OCI-LY1 (cell line): ENCODE measurements around the gene SLAMF6.

Source experiments
- EZH2 ChIP-seq: fragments of 200-600 bp; sonication (generic), shearing (Covaris generic); IDR thresholded peaks from 2 replicates; pipeline ENCODE4 v1.8.0; 2017; ENCODE audit warnings: borderline replicate concordance, mixed run types, mild to moderate bottlenecking, antibody characterized with exemption, low read length, moderate library complexity, mixed read lengths
- TF ChIP-seq, protein P1 (sequence below): fragments of 200-600 bp; sonication (generic), shearing (Covaris generic); IDR thresholded peaks from 2 replicates; pipeline ENCODE4 v1.5.1; 2017; ENCODE audit warnings: mild to moderate bottlenecking, antibody characterized with exemption, low read length, moderate library complexity, mixed read lengths

- TF ChIP-seq, protein P1, sequence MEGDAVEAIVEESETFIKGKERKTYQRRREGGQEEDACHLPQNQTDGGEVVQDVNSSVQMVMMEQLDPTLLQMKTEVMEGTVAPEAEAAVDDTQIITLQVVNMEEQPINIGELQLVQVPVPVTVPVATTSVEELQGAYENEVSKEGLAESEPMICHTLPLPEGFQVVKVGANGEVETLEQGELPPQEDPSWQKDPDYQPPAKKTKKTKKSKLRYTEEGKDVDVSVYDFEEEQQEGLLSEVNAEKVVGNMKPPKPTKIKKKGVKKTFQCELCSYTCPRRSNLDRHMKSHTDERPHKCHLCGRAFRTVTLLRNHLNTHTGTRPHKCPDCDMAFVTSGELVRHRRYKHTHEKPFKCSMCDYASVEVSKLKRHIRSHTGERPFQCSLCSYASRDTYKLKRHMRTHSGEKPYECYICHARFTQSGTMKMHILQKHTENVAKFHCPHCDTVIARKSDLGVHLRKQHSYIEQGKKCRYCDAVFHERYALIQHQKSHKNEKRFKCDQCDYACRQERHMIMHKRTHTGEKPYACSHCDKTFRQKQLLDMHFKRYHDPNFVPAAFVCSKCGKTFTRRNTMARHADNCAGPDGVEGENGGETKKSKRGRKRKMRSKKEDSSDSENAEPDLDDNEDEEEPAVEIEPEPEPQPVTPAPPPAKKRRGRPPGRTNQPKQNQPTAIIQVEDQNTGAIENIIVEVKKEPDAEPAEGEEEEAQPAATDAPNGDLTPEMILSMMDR, result no peak
- no peak for TF ChIP-seq EZH2
Measured at GRCh38 chr1:160486453-160486852, 36.6 kb downstream of the SLAMF6 start.
